Measurements from ENCODE around the gene CHRD. TPM values are rescaled to one million over a fixed set of nuclear protein-coding genes. Genes with fewer than 3 reads are reported as not detected.
A peak's percentile ranks its signal among the peaks of the same experiment; 100 is the strongest.

Gene CHRD
- total RNA-seq, 4 donors from 2014 or later, result 3.3 to 5.2 (median 4.3) TPM

GRCh38 chr3:184371570-184372018, 8.3 kb upstream of the CHRD start:
- DNase-seq (ENCODE audit: low spot score in 2 of 2), result peak; percentile 77 to 94
- intact Hi-C loops (cut with DNase I; ENCODE audit: low total_unique reads), result no loop called here

DNA sequence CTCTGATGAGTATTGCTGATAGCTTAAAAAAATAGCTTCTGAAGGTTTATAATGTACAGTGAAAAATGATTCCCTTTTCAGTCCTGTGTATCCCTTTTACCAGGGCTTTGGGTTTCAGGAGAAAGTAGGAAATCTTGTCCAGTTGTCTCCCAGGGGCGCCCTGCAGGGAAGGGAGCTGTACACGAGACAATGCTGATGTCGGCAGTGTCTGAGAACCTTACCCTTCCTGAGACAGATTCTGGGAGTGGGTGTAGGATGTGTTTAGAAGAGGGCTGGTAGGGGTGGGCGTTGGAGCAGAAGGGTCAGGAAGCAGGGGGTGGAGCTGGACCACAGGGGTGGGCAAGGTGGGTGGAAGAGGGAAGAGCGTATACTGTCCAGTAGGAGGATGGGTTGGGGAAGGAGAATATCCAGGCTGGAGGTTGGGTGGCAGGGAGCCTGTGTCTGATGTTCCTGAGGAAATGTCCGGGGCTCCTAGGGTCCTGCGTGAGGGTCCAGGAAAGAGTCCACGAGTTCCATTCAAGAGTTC, 7.5 kb upstream of the CHRD start:
- 67 to 76% methylated on average over 8 of the region's 8 CpGs for whole genome bisulfite sequencing, 2 donors
- H3K4me3 ChIP-seq (ENCODE audit: low read depth, poor library complexity, severe bottlenecking), result no peak overlapping the region
- intact Hi-C loops (cut with DNase I; ENCODE audit: low total_unique reads), result no loop called here
- no peak for DNase-seq (ENCODE audit: low spot score in 2 of 2)
- no peak for TF ChIP-seq POLR2A (IDR thresholded peaks at IDR 0.05)
- TF ChIP-seq, protein P1, sequence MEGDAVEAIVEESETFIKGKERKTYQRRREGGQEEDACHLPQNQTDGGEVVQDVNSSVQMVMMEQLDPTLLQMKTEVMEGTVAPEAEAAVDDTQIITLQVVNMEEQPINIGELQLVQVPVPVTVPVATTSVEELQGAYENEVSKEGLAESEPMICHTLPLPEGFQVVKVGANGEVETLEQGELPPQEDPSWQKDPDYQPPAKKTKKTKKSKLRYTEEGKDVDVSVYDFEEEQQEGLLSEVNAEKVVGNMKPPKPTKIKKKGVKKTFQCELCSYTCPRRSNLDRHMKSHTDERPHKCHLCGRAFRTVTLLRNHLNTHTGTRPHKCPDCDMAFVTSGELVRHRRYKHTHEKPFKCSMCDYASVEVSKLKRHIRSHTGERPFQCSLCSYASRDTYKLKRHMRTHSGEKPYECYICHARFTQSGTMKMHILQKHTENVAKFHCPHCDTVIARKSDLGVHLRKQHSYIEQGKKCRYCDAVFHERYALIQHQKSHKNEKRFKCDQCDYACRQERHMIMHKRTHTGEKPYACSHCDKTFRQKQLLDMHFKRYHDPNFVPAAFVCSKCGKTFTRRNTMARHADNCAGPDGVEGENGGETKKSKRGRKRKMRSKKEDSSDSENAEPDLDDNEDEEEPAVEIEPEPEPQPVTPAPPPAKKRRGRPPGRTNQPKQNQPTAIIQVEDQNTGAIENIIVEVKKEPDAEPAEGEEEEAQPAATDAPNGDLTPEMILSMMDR (IDR thresholded peaks at IDR 0.05), result no peak

More at GRCh38 chr3:184371570-184372018, 8.3 kb upstream of the CHRD start:
- TF ChIP-seq POLR2A (IDR thresholded peaks at IDR 0.05), result no peak
- TF ChIP-seq, protein P1 (IDR thresholded peaks at IDR 0.05), result peak in 1 of 3 donors; percentile 90
- H3K4me3 ChIP-seq (ENCODE audit: low read depth, poor library complexity, severe bottlenecking), result no peak overlapping the region
- 48 to 53% methylated on average over 5 of the region's 5 CpGs for WGBS, 2 donors

DNA sequence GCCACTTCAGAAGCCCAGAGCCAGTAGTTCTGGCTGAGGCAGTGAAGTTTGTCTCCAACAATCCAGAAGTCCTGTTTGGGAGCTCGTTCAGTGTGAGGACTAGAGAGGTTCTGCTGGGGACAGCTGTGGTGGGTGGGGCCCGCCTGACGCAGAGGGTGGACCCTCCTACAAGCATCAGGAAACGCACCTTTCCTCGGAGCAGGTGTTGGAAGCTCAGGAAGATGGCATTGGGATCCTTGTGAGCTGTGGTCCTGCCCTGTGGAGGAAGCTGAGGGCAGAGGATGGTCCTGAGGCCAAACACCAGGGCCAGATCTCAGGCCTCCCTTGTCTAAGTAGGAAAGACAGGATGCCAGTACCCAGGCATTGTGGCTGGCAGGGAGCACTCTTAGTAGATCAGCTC, 6.9 kb upstream of the CHRD start:
- intact Hi-C loops (cut with DNase I; ENCODE audit: low total_unique reads), result no loop called here
- 63 to 71% methylated on average over 5 of the region's 5 CpGs for WGBS, 2 donors
- no peak for TF ChIP-seq POLR2A (IDR thresholded peaks at IDR 0.05)
- no peak for DNase-seq (ENCODE audit: low spot score in 2 of 2)
- no peak overlapping the region for H3K4me3 ChIP-seq (ENCODE audit: low read depth, poor library complexity, severe bottlenecking)

GRCh38 chr3:184373422-184373821, 6.4 kb upstream of the CHRD start:
- no peak overlapping the region for H3K4me3 ChIP-seq (ENCODE audit: low read depth, poor library complexity, severe bottlenecking)
- TF ChIP-seq, protein P1 (IDR thresholded peaks at IDR 0.05), result no peak
- no peak for TF ChIP-seq POLR2A (IDR thresholded peaks at IDR 0.05)
- intact Hi-C loops (cut with DNase I; ENCODE audit: low total_unique reads), result no loop called here
- DNase-seq (ENCODE audit: low spot score in 2 of 2), result no peak
- WGBS, 2 donors, result 63 to 64% methylated on average over 6 of the region's 6 CpGs

- WGBS, 2 donors, result 81 to 85% methylated on average over 12 of the region's 12 CpGs
- no peak overlapping the region for H3K4me3 ChIP-seq (ENCODE audit: low read depth, poor library complexity, severe bottlenecking)
- intact Hi-C loops (cut with DNase I; ENCODE audit: low total_unique reads), result no loop called here
- TF ChIP-seq POLR2A (IDR thresholded peaks at IDR 0.05), result no peak
- TF ChIP-seq, protein P1 (IDR thresholded peaks at IDR 0.05), result no peak
- no peak for DNase-seq (ENCODE audit: low spot score in 2 of 2)
These were observed 4.0 kb upstream of the CHRD start for GRCh38 chr3:184375747-184376461.

- intact Hi-C loops (cut with DNase I; ENCODE audit: low total_unique reads), result no loop called here
- TF ChIP-seq, protein P1 (IDR thresholded peaks at IDR 0.05), result no peak
- no peak for TF ChIP-seq POLR2A (IDR thresholded peaks at IDR 0.05)
- 79 to 92% methylated on average over 5 of the region's 5 CpGs for WGBS, 2 donors
- no peak overlapping the region for H3K4me3 ChIP-seq (ENCODE audit: low read depth, poor library complexity, severe bottlenecking)
- no peak for DNase-seq (ENCODE audit: low spot score in 2 of 2)
These were observed 2.5 kb upstream of the CHRD start for GRCh38 chr3:184377374-184377773.

Data from lower leg skin (tissue), 4 donors.